Neutrophil (primary cell): ENCODE measurements around the gene LRRC8B.
A peak's percentile ranks its signal among the peaks of the same experiment; 100 is the strongest.
"Not testable (repeated sequence)": the region's sequence is repeated elsewhere in the genome, so short reads cannot be mapped to it uniquely, and the experiment has no call there.

ENCODE experiments used
- H3K27ac ChIP-seq: fragments of 200-600 bp; sonication (generic); 2 replicates; pipeline ENCODE4 v1.5.1; 2016; ENCODE audit warnings: mild to moderate bottlenecking, moderate library complexity
- H3K27me3 ChIP-seq: fragments of 200-600 bp; sonication (generic); 2 replicates; pipeline ENCODE4 v1.6.0; 2016; ENCODE audit warnings: mild to moderate bottlenecking
- H3K36me3 ChIP-seq: fragments of 200-600 bp; sonication (generic); 2 replicates; pipeline ENCODE4 v1.5.1; 2017
- H3K4me1 ChIP-seq, 2 experiments: fragments of 200-600 bp in 1 of 2; sonication (generic) in 1 of 2; 1 replicate in 1 of 2; 2 replicates in 1 of 2; pipeline versions ENCODE4 v1.5.1 to v1.6.1; 2013 to 2016; ENCODE audit warnings: low read depth in 1 of 2, low read length in 1 of 2, mild to moderate bottlenecking in 1 of 2, moderate library complexity in 1 of 2; ENCODE audit not compliant: control insufficient read depth in 1 of 2, insufficient read depth in 1 of 2
- H3K4me3 ChIP-seq, 2 experiments: fragments of 200-600 bp in 1 of 2; sonication (generic) in 1 of 2; 1 replicate in 1 of 2; 2 replicates in 1 of 2; pipeline ENCODE4 v1.5.1; 2013 to 2016; ENCODE audit warnings: low read depth in 1 of 2, low read length in 1 of 2, mild to moderate bottlenecking in 1 of 2, moderate library complexity in 1 of 2
- H3K9me3 ChIP-seq: fragments of 200-600 bp; sonication (generic); 2 replicates; pipeline ENCODE4 v1.5.1; 2016
- CTCF ChIP-seq: fragments of 200-600 bp; sonication (generic); IDR thresholded peaks from 2 replicates; pipeline ENCODE4 v1.5.1; 2016; ENCODE audit warnings: antibody characterized with exemption

Gene LRRC8B

GRCh38 chr1:89518221-89518631 is 6.4 kb upstream of the LRRC8B start:
- Histone ChIP-seq H3K9me3 (no peaks in the 10 kb centered on the region), H3K27me3 (peaks cover 3% of the 10 kb centered on the region), H3K27ac (no peak overlapping the region), H3K4me1 (peaks cover 4% of the 10 kb centered on the region in 2 experiments), H3K4me3 (no peak overlapping the region), H3K36me3 (no peaks in the 10 kb centered on the region)
- TF ChIP-seq CTCF, result no peak

- no peak for TF ChIP-seq CTCF
- peaks cover 6 to 7% of the 10 kb centered on the region in 2 experiments for H3K4me1 ChIP-seq
- H3K27me3 ChIP-seq, result peaks cover 13% of the 10 kb centered on the region
- no peak overlapping the region for H3K27ac ChIP-seq
- H3K9me3 ChIP-seq, result no peaks in the 10 kb centered on the region
- no peaks in the 10 kb centered on the region for H3K36me3 ChIP-seq
- no peak overlapping the region for H3K4me3 ChIP-seq
These were observed 4.8 kb upstream of the LRRC8B start for GRCh38 chr1:89519779-89520358.

GRCh38 chr1:89521977-89522376 is 2.7 kb upstream of the LRRC8B start:
- Histone ChIP-seq H3K4me1 (peaks cover 7 to 16% of the 10 kb centered on the region in 2 experiments), H3K27me3 (peaks cover 13% of the 10 kb centered on the region)
- H3K36me3 ChIP-seq, H3K27ac ChIP-seq, H3K9me3 ChIP-seq, H3K4me3 ChIP-seq: not testable (repeated sequence)

GRCh38 chr1:89523572-89524368 is 859 bp upstream of the LRRC8B start:
- H3K27ac ChIP-seq, result peak overlapping the region; percentile 77
- TF ChIP-seq CTCF, result no peak

GRCh38 chr1:89525169-89525855 is 683 bp downstream of the LRRC8B start:
- Histone ChIP-seq H3K4me1 (peaks cover 7 to 16% of the 10 kb centered on the region in 2 experiments), H3K36me3 (no peaks in the 10 kb centered on the region), H3K27me3 (peaks cover 13% of the 10 kb centered on the region), H3K27ac (peak overlapping the region; percentile 77), H3K9me3 (no peaks in the 10 kb centered on the region), H3K4me3 (peak overlapping the region; percentile 85 to 89)
- TF ChIP-seq CTCF, result no peak

More at GRCh38 chr1:89523572-89524368, 859 bp upstream of the LRRC8B start:
- H3K27me3 ChIP-seq, result peaks cover 13% of the 10 kb centered on the region
- no peaks in the 10 kb centered on the region for H3K36me3 ChIP-seq
- H3K4me3 ChIP-seq, result peak overlapping the region; percentile 85 to 89
- H3K9me3 ChIP-seq, result no peaks in the 10 kb centered on the region
- peaks cover 7 to 16% of the 10 kb centered on the region in 2 experiments for H3K4me1 ChIP-seq

GRCh38 chr1:89527256-89527655 is 2.6 kb downstream of the LRRC8B start:
- no peak overlapping the region for H3K4me3 ChIP-seq
- H3K9me3 ChIP-seq, result no peaks in the 10 kb centered on the region
- H3K27me3 ChIP-seq, result peaks cover 13% of the 10 kb centered on the region
- H3K27ac ChIP-seq, result no peak overlapping the region
- no peaks in the 10 kb centered on the region for H3K36me3 ChIP-seq
- no peak for TF ChIP-seq CTCF
- peaks cover 7 to 16% of the 10 kb centered on the region in 2 experiments for H3K4me1 ChIP-seq
